Measurements from ENCODE around the gene JARID2.
A peak's percentile ranks its signal among the peaks of the same experiment; 100 is the strongest.

Gene JARID2

GRCh38 chr6:15461127-15461944, 215.5 kb downstream of the JARID2 start:
- in situ Hi-C loops (cut with HindIII; ENCODE audit: low pct_unique_long_range_greater_than_20kb, low sequenced_read_pairs), result no loop called here
- no peak for DNase-seq (ENCODE audit: low read depth in 1 of 2, low spot score in 1 of 2)
- no peak for TF ChIP-seq JUND (IDR thresholded peaks at IDR 0.05; ENCODE audit: low read depth)

- no peak for DNase-seq (ENCODE audit: low read depth in 1 of 2, low spot score in 1 of 2)
- in situ Hi-C loops (cut with HindIII; ENCODE audit: low pct_unique_long_range_greater_than_20kb, low sequenced_read_pairs), result no loop called here
- TF ChIP-seq JUND (IDR thresholded peaks at IDR 0.05; ENCODE audit: low read depth), result no peak
These were observed 216.4 kb downstream of the JARID2 start for GRCh38 chr6:15462256-15462655.

GRCh38 chr6:15462717-15463525, 217.1 kb downstream of the JARID2 start:
- in situ Hi-C loops (cut with HindIII; ENCODE audit: low pct_unique_long_range_greater_than_20kb, low sequenced_read_pairs), result no loop called here
- no peak; the same call in 1 of the 2 replicates for TF ChIP-seq JUND (IDR thresholded peaks at IDR 0.05; ENCODE audit: low read depth)
- no peak for DNase-seq (ENCODE audit: low read depth in 1 of 2, low spot score in 1 of 2)

- in situ Hi-C loops (cut with HindIII; ENCODE audit: low pct_unique_long_range_greater_than_20kb, low sequenced_read_pairs), result no loop called here
- DNase-seq (ENCODE audit: low read depth in 1 of 2, low spot score in 1 of 2), result peak in 1 of 2 experiments; percentile 71
- no peak for TF ChIP-seq JUND (IDR thresholded peaks at IDR 0.05; ENCODE audit: low read depth)
These were observed 218.4 kb downstream of the JARID2 start for GRCh38 chr6:15464211-15464725.

- in situ Hi-C loops (cut with HindIII; ENCODE audit: low pct_unique_long_range_greater_than_20kb, low sequenced_read_pairs), result no loop called here
- no peak for TF ChIP-seq JUND (IDR thresholded peaks at IDR 0.05; ENCODE audit: low read depth)
These were observed 219.3 kb downstream of the JARID2 start for GRCh38 chr6:15465212-15465611.

GRCh38 chr6:15470746-15471145, 224.9 kb downstream of the JARID2 start:
- no peak for DNase-seq (ENCODE audit: low read depth in 1 of 2, low spot score in 1 of 2)
- in situ Hi-C loops (cut with HindIII; ENCODE audit: low pct_unique_long_range_greater_than_20kb, low sequenced_read_pairs), result no loop called here

More at GRCh38 chr6:15465212-15465611, 219.3 kb downstream of the JARID2 start:
- DNase-seq (ENCODE audit: low read depth in 1 of 2, low spot score in 1 of 2), result no peak

GRCh38 chr6:15472621-15473020, 226.8 kb downstream of the JARID2 start:
- no peak for TF ChIP-seq JUND (IDR thresholded peaks at IDR 0.05; ENCODE audit: low read depth)
- DNase-seq (ENCODE audit: low read depth in 1 of 2, low spot score in 1 of 2), result no peak
- in situ Hi-C loops (cut with HindIII; ENCODE audit: low pct_unique_long_range_greater_than_20kb, low sequenced_read_pairs), result no loop called here

More at GRCh38 chr6:15470746-15471145, 224.9 kb downstream of the JARID2 start:
- TF ChIP-seq JUND (IDR thresholded peaks at IDR 0.05; ENCODE audit: low read depth), result no peak

GRCh38 chr6:15473174-15473573, 227.3 kb downstream of the JARID2 start:
- no peak for DNase-seq (ENCODE audit: low read depth in 1 of 2, low spot score in 1 of 2)
- TF ChIP-seq JUND (IDR thresholded peaks at IDR 0.05; ENCODE audit: low read depth), result no peak

GRCh38 chr6:15473741-15474161, 227.9 kb downstream of the JARID2 start:
- in situ Hi-C loops (cut with HindIII; ENCODE audit: low pct_unique_long_range_greater_than_20kb, low sequenced_read_pairs), result no loop called here
- no peak for DNase-seq (ENCODE audit: low read depth in 1 of 2, low spot score in 1 of 2)
- TF ChIP-seq JUND (IDR thresholded peaks at IDR 0.05; ENCODE audit: low read depth), result no peak

More at GRCh38 chr6:15473174-15473573, 227.3 kb downstream of the JARID2 start:
- in situ Hi-C loops (cut with HindIII; ENCODE audit: low pct_unique_long_range_greater_than_20kb, low sequenced_read_pairs), result no loop called here

- DNase-seq (ENCODE audit: low read depth in 1 of 2, low spot score in 1 of 2), result no peak
- in situ Hi-C loops (cut with HindIII; ENCODE audit: low pct_unique_long_range_greater_than_20kb, low sequenced_read_pairs), result no loop called here
- TF ChIP-seq JUND (IDR thresholded peaks at IDR 0.05; ENCODE audit: low read depth), result no peak
These were observed 228.3 kb downstream of the JARID2 start for GRCh38 chr6:15474196-15474595.

GRCh38 chr6:15475261-15475660, 229.4 kb downstream of the JARID2 start:
- TF ChIP-seq JUND (IDR thresholded peaks at IDR 0.05; ENCODE audit: low read depth), result no peak
- DNase-seq (ENCODE audit: low read depth in 1 of 2, low spot score in 1 of 2), result no peak
- in situ Hi-C loops (cut with HindIII; ENCODE audit: low pct_unique_long_range_greater_than_20kb, low sequenced_read_pairs), result no loop called here

- TF ChIP-seq JUND (IDR thresholded peaks at IDR 0.05; ENCODE audit: low read depth), result no peak
- no peak for DNase-seq (ENCODE audit: low read depth in 1 of 2, low spot score in 1 of 2)
- in situ Hi-C loops (cut with HindIII; ENCODE audit: low pct_unique_long_range_greater_than_20kb, low sequenced_read_pairs), result no loop called here
These were observed 230.0 kb downstream of the JARID2 start for GRCh38 chr6:15475872-15476271.

Data from T47D (cell line).